ENCODE data around the gene SPEF1.

Gene SPEF1

DNA sequence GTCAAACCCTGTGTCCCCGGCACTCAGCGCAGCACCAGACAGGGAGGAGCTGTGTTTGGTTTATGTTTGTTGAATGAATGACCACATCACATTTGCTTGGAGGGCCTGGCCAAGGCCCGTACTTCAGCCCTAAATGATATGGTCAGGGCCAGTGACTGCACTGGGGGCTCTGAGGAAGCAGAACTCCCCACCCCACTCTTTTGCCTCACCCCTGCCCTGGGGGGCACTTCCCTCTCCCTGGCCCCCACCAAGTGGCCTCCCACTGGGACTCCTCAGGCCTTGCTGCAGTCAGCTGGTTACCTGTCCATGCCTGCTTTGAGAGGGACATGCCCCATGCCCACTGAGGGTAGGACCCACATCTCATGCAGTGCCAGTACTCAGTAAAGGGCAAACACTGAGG, 16.6 kb downstream of the SPEF1 start:
- no peak for DNase-seq

DNA sequence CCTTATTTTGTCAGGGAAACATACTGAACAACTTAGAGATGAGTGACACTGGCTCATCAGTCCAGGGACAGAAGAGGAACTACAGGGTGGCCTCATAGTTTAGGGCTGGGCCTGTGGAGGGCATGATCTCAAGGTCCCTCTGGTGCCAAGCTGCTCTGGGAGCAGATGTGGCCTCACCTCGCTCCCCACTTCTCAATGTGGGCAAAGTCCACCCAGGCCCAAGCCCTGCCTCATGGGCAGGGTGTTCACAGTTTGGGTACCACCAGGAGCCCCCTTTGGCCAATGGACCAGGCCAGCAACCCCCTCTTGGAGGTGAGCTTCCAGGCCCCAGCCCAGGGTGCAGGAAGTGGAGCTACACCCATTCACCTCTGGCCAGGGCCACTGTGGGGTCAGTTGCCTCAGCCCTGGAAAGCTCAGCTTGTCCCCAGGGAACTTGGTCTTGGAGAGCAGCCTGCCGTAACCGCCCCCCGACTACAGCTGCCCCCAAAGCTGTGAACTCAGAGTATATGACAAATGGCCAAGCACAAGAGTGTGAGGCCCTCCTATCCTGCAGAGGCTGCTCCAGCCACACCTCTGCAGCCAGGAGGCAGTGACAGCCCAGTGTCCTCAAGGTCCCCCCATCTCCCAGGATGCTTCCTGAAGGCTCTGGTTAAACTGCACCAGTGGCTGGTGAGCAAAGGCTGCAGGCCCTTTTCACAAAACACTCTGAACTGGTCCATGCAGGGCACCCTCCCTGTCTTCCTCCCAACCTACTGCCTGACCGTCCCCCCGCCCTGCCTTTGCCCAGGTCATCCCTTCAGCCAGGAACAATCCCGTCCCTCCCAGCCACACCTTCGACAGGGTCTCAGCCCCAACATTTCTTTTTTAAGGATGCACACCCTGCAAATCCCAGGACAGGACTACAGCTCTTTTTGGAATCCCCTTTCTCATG, 17.3 kb downstream of the SPEF1 start:
- DNase-seq = no peak

DNA sequence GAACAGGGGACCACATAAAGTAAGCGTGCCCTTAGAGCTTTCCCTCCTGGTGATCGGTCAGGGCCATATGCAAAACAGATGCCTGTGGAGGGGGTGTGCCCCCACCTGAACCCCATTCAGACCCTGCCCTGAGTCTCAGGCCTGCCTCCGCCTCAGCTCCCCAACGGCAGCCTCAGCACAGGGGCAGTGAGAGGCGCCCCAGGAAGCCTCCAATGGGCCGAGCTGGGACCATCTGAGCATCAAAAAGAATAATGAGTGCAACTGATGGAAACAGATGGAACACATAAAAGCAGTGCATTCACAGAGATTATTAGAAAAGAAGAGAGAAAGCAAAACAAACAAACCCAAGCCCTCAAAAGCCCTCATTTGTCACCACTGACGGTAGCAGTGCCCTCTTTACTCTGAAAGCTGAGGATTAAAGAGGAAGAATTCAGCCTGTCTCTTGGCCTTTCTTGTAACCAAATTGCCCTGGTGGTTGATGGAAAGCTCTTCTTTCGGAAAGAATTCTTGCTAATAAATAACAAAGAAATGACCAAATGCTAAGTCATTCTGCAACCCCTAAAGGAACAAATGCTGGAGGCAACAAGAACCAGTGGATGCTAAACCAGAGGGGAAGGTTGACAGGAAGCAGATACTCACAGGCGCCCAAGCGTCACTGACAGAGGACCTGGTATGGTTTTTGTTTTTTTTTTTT, 20.4 kb downstream of the SPEF1 start:
- DNase-seq = no peak

DNA sequence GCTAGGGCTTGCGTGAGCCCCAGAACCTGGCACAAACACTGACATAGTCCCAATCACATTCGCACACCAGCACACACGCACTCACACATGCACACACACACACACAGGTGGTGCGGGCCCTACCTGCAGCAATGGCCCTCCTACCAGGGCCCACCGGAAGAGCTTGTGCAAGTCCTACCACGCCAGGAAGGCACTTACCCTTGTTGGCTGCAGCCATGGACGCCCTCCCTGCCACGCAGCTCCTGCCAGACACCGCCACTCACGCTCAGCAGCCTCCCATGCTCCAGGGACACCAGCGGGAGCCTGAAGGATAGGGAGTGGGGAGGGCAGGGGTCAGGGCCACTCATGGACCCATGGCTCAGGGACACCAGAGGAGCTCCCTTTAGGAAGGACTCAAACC, 21.4 kb downstream of the SPEF1 start:
- DNase-seq = no peak

DNA sequence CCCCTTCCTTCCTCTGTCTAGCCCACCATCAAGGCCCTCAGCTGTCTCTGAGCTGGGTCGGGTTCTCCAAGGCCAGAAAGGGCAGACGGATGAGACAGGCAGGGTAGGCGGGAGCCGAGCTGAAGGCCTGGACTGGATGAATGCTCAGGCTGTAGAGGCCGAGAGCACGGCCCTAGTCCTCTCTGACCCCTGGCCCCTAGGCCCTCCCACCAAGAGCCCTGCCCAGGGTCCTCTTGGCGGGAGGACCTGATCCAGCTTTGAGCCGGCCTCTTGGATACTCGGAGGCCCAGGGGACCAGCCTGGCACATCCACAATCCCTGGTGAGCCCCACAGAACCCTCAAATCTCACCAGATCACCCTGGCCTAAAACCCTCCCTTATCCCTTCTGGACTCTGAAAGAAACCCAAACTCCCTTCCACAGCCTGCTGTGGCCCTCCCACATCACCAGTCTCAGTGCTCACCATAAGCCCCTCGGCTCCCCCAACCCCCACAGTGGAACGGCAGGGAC, 21.9 kb downstream of the SPEF1 start:
- no peak for DNase-seq

DNA sequence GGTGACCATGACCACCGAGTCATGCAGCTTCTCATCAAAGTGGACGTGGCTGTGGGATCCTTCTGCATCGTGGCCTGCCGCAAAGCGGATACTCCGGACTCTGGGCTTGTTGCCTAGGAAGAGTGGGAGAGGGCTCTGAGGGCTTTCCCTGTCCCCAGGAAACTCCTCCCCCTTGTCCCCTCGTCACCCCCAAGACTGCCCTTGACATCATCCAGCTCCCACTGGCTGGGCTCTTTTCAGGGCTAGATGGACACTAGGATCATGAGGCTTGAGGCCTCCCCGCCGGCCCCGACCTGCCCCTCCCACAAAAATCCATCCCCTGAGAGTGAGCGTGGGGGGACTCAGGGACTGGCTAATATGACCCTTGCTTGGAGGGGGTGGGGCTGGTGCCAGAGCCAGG, 22.7 kb downstream of the SPEF1 start:
- DNase-seq = no peak

DNA sequence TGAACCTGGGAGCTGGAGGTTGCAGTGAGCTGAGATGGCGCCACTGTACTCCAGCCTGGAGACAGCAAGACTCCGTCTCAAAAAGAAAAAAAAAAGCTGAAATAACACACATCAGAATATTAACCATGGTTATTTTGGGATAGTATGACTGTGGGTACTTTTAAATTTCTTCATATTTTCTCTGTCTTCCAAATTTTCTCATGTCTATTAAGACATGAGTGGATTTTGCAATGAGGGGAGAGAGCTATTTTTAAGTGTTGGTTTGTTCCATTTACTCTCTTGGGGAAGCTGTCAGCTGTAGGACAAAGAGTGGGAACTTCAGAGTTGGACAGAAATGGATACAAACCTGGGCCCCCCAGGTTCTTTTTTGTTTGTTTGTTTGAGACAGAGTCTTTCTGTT, 24.0 kb downstream of the SPEF1 start:
- no peak for DNase-seq

DNA sequence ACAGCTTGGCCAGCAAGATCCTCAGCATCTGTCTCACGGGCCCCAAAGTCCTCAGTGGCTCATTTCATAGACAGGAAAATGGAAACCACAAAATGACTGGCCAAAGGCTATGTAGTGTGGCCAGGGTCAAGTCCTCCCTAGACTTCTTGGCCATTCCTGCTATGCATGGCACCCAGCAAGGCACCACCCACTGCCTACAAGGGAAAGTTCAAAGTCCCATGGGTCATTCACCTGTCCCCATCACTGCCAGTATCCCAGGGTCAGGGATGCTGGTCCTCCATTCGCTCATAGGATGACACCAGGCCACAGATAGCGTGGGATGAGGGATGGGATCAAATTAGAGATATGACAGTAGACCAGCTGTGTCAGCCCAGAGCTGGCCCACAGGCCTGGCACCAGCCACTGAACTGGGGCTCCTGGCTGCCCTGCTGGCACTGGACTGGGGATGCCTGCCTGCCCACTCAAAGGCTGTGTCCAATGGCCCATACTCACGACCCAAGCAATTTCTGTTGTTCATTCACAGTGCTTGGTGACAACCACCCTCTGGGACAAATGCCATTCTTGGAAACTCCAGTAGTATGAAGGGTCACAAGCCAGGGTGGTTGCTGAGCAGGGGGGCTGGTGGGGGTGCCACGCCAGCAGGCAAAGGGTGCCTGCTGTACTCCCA, 25.3 kb downstream of the SPEF1 start:
- no peak for DNase-seq

DNA sequence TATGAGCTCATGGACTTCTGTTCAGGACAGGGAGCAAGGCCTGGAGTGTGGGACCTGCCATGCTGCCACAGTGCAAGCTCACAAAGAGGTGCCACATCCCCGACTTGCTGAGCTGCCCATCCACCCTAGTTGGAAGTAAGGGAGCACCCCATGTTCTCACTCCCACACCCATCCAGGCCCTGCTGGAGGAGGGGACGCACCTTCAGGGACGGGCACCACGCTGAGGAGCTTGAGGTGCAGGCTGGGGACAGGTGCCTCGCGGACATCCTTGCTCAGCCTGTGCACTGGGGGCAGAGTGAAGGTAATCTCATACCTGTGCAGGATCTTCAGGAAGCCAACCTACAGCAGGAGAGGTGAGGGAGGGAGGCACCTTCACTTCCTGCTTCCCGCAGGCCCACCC, 26.0 kb downstream of the SPEF1 start:
- no peak for DNase-seq

DNA sequence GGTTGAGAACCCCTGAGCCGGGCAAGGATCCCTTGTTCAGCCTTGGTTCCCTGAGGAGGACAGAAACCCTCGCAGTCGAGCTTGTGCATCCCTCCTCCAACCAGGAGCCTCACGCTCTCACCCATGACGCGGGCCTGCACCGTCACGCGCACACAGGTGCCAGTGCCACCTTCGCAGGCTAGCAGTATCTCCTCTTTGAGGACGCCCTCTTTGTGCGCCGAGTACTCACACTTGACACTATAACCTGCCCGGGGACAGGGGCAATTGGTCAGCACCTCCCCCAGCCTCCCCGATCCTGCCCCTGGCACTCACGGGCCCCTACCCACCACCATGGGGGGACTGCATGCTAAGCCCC, 27.0 kb downstream of the SPEF1 start:
- DNase-seq = no peak

DNA sequence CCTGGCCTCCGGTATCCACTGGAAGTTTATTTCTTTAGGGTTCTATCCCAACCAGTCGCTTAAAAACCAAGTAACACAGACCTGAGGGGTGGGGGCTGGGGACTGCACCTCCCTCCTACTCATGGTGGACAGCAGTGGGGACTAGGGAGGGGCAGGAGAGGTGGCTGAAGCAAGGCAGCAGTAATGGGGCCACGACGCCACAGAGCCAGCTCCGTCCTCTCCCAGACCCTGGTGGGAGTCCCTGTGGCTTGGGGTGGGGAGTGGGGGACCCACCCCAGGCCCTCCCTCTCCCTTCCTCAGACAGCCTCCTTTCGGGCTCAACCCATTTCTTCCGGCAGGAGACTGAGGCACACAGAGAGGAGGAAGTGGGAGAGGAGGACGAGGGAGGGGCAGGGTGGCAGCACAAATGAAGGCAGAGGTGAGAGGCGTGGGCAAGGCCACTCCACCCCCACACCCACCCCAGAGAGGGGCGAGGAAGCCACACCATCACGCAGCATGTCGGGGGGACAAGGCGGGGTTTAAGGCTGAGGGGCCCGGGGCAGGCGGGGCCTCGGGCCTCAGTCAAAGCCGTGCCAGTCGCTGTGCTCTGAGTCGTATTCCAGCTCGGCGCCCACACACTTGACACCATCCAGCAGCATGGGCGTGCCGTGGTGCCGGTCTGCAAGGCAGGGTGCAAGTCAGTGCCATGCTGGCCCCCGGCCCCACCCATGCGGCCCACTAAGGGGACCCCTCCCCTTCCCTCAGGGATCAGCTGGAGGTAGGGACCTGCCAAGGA, 27.6 kb downstream of the SPEF1 start:
- no peak for DNase-seq

DNA sequence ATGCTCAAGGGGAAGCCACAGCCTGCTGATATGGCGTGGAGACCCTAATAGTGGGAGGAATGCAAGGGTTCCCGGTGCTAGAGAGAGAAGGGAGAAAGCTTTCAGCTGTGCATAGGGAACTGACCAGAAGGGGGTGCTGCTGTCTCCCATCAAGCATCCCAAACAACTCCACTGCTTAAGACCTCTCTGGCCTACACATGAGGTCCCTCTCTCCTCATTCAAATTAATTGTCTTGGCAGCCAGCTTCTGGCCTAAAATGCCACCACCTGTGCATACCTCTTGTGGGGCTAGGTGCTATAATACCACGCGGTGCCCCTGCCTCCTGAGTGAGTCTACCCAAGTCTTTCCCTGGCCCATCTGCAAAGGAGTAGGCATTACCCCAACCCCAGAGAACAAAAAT, 28.1 kb downstream of the SPEF1 start:
- peak; percentile 63 for DNase-seq

DNA sequence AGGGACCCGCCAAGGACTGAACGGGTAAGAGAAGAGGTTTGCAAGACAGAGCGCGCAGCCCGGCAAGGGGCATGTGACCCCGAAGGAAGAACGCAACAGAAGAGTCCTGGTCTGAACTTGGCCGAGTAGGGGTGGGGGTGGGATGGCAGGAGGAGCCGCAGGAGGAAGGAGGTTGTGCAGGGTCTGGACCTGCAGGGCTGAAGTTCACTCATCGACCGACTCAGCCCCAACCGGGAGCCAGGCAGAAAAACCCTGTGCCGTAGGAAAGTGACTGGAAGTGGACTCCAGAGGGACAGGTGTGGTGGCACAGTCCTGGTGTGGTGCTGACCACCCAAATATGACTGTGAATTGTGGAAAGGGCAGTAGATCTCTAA, 28.9 kb downstream of the SPEF1 start:
- DNase-seq = no peak

DNA sequence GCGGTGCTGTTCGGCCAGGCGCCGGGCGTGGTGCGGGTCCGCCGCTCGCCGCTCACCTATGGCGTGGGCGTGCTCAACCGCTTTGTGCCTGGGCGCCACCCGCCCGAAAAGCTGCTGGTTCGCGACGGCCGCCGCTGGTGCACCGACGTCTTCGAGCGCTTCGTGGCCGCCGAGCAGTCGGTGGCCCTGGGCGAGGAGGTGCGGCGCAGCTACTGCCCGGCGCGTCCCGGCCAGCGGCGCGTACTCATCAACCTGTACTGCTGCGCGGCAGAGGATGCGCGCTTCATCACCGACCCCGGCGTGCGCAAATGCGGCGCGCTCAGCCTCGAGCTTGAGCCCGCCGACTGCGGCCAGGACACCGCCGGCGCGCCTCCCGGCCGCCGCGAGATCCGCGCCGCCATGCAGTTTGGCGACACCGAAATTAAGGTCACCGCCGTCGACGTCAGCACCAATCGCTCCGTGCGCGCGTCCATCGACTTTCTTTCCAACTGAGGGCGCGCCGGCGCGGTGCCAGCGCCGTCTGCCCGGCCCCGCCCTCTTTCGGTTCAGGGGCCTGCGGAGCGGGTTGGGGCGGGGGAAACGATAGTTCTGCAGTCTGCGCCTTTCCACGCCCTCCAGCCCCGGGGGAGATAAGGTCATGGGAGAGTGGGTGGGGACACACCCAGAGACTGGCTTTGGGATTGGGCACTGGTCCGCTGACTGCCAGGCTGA, 29.4 kb downstream of the SPEF1 start:
- peak; percentile 80 for DNase-seq

DNA sequence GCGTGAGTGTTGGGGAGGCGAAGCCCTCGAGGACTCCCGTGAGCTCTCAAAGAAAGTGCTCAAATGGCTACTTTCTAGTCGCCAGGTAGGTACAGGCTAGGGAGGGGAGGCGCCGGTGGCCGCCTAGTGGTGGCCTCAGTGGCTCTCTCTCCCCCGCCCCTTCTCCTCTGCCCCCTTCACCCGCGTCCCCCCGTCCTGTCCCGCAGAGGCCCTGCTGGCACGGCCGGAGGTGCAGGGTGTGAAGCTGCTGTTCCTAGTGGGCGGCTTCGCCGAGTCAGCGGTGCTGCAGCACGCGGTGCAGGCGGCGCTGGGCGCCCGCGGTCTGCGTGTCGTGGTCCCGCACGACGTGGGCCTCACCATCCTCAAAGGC, 30.0 kb downstream of the SPEF1 start:
- DNase-seq = no peak

DNA sequence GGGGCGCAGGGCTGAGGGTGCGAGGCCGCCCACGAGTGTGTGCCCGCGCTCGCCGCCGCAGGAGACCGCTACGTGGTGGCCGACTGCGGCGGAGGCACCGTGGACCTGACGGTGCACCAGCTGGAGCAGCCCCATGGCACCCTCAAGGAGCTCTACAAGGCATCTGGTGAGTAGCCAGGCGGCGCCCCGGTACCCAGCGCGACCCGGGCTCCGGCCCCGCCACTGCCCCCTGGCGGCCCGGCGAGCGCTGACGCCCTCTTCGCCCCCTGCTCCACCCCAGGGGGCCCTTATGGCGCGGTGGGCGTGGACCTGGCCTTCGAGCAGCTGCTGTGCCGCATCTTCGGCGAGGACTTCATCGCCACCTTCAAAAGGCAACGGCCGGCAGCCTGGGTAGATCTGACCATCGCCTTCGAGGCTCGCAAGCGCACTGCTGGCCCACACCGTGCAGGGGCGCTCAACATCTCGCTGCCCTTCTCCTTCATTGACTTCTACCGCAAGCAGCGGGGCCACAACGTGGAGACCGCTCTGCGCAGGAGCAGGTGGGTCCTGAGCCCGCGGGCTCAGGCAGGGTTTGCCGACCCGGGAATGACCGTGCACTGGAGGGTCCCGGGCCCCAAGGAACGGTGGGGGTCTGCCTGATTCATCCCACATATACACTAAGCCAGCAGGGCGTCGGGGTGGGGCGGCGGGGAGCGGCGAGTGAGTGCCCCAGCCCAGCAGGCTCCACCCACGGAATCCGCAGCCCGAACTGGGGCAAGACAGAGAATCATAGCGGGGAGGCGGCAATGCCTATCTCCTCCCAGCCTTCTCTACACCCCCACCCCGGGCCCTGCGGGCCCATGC, 31.3 kb downstream of the SPEF1 start:
- peak; percentile 47 for DNase-seq

DNA sequence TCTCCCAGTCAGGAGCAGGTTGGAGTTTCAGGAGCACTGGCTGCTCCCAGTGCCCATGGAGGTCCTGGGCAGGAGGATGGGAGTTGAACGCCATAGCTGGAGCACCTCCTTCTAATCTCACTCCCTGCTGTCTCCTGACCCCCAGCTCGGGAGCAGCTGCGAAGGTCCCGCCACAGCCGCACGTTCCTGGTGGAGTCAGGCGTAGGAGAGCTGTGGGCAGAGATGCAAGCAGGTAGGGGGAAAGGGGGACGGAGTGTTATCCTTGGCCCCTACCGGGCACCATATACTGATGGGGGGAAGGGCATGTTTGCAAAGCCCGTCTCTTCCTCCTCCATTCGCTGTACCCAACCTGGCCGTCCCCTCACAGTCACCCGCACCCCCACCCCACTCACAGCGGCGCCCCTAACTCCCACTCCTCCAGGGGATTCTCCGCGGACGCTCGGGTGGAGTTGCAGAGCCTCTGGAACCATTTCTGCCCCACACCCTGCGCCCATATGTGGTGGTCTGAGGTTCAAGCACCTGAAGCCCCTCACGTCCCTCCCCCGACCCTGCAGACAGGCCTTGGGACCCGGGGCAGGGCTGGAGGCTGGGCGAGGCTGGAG, 32.1 kb downstream of the SPEF1 start:
- no peak for DNase-seq

DNA sequence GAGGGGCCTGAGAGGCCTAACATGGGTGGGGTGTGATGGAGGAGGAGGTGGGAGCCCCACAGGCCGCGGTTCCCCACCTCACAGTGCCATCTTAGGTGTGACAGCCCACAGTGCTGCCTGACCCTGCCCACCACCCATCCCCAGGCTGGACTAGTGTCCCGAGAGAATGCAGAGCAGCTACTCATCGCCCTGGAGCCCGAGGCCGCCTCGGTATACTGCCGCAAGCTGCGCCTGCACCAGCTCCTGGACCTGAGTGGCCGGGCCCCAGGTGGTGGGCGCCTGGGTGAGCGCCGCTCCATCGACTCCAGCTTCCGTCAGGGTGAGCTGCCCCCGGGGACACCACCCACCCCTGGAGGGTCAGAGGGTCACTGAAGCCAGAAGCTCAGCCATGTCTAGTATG, 33.2 kb downstream of the SPEF1 start:
- no peak for DNase-seq

DNA sequence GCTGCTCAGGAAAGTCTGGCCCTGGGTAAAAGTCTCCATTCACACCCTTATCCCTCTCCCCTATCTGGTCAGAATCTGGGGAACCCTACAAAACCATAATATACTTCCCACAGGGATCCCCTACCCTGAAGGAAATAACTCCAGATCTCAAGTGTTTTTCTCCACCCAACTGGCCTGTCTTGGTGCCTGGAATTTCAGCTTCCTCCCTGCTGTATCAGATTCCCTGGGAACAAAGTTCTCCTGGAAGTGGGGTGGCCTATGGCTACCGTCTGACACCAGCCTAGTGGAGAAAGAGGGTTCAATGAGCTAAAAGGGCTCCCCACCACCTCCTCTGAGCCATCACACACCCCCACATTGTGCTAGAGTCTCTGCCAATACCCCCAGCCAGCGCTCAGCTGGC, 33.8 kb downstream of the SPEF1 start:
- DNase-seq = no peak

DNA sequence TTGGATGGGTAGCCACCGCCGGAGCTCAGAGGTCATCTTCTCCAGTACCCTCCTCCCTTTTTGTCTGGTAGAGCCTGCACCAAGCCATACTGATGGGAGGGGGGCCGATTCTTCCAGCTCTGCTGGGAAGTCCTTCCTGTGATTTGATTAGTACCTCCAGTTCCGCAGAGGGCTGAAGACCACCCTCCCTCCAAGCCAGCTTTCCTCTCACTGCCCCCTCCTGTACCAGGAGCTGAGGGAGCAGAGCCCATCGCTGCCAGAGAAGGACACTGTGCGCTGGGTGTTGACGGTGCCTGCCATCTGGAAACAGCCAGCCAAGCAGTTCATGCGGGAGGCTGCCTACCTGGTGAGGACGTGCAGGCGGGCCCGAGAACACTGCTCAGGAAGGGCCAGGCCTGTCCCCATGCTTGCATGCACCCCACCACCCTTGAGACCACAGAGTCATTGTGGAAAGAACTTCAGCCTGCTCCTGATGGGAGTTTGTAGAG, 35.5 kb downstream of the SPEF1 start:
- DNase-seq = no peak

Measured in NCI-H526 treated with DMSO at 0.1 percent for 48 hours (cell line).